Measurements from ENCODE around the gene KRTAP20-3.

Gene KRTAP20-3

DNA sequence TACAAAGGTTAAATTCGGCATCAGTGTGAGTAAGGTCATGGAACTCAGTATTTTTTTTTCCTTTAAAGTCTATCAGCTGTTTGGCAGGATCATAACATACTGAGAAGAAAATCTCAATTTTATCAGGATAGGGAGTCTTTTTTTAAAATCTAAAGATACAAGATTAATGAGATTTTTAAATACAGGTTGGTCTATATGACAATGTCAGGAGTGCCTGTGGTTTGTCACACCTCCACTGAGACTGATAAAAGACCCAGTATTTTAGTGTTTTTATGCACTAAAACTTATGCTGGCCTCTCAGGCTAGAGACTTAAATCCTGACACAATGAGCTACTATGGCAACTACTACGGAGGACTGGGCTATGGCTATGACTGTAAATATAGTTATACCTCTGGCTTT is at the start of gene KRTAP20-3:
TSS of gene KRTAP20-3 (plus strand) at position 301 of the 400 bp plus-strand sequence.
- DNase-seq, result no peak

DNA sequence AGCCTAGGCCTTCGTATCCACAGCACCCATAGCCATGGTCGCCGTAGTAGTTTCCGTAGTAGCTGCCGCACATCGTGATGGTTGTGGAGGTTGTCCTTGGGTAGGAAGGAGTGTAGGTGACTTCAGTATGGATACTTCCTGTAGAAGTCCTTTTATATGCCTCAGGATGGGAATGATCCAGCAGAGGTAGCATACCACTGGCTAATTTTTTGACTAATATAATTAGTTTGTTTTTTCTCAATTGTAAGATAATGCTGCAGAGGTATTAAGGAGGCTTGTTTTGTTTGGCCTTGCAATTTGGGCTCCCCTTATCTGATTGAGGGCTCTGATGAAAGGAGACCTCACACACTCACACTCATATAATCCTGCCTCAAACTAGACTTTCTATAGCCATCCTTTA is 43.9 kb upstream of the KRTAP20-3 start, which contains the start of gene KRTAP6-2:
TSS of gene KRTAP6-2 (minus strand) at position 101 of the 400 bp plus-strand sequence. CDS start at position 73, 28 bp downstream.
- DNase-seq, result no peak

DNA sequence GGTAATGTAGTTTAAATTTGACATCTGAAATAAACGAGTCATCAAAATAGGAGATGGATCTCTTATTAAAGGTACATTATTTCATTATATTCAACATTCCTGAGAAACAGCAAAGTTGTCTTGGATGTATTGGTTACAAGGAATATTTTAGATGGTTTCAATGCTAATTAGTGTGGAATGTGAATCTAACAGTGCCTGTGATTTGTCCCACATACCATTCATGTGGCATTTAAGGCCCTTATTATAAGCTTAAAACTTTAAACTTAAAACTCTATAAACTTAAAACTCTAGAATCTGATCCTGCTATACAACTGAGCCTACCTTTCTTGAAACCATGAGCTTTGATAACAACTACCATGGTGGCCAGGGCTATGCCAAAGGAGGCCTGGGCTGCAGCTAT is 41.9 kb upstream of the KRTAP20-3 start, which contains the start of gene KRTAP22-1:
TSS of gene KRTAP22-1 (plus strand) at position 301 of the 400 bp plus-strand sequence.
- no peak for DNase-seq

DNA sequence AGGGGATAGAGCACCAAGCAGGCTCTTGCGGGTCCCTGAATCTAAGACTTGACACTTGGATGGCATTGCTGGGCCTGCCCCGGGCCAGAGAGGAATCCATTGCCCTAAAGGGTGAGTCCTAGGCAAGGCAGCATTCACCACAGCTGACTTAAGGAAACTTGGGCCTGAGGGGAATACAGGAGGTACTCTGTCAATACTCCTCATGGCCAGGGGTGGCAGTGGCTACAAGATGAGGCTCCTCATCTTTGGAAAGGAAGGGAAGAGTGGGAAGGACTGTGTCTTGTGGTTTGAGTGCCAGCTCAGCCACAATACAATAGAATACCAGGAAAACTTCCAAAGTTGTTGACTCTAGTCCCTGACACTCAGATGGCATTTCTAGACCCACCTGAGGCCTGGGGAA is 36.7 kb upstream of the KRTAP20-3 start:
- DNase-seq, result no peak

DNA sequence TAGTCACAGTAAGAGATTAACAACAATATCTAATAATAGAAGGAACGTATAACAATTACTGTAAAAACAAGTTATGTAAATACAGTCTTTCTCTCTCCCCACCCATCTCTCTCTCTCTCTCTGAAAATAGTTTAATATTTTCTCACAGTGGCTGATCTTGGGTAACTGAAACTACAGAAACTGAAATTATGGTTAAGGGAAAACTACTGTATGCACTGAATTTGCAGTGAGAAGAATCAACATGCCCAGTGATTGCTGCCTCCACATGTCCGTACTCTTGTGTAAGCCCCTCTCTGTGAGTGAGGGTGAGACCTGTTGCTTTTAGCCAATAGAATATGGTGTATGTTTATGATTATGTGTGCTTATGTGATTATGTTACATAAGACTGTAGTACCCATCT is 30.5 kb upstream of the KRTAP20-3 start:
- DNase-seq, result no peak

DNA sequence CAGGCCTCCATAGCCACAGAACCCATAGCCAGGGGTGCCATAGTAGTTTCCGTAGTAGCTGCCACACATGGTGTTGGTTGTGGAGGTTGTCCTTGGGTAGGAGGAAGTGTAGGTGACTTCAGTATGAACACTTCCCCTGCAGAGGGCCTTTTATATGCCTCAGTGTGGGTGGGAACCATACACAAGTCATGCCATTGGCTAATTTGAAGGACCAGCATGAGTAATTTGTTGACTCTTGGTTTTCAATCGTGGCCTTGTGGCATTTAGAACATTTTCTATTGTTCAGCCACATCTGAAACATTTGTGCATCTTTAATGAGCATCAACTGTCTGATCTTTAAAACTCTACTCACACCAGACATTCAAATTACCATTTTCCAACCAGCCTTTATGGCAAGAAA is 28.8 kb upstream of the KRTAP20-3 start, which contains the start of gene KRTAP6-1:
TSS of gene KRTAP6-1 (minus strand) at position 95 of the 400 bp plus-strand sequence. CDS start at position 69, 26 bp downstream.
- no peak for DNase-seq

DNA sequence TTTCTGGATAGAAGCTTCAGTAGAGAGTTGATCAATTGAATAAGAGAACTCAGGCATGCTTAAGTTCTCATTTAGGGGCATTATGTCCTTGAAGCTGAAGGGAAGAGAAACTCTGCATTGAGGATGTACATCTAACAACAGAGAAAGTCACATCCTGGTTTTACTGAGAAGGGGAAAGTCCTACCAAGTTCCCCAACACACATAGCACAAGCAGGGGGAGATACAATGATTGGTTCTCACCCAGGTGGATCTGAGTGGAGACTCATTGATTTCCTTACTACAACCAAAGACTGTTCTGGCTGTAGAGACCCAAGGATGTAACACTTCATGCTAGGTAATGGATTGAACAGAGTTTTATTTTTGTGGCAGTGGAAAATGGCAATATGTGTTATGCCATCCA is 27.5 kb upstream of the KRTAP20-3 start:
- no peak for DNase-seq

DNA sequence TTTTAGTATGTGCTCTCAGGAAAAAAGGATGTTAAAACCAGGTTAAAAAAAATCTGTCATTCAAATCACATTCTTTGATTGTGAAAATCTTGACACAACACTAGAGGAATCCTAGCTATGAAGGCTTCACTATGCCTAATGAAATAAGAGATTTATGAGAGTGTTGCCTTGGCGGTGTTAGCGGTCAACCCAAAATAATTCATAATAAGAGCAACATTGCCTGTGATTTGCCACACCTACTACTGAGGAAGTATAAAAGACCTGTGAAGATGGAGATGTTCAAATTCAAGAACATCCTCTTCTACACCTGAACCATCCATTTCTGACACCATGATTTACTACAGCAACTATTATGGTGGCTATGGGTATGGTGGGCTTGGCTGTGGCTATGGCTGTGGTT is 26.5 kb upstream of the KRTAP20-3 start, which contains the start of gene KRTAP20-1:
TSS of gene KRTAP20-1 (plus strand) at position 301 of the 400 bp plus-strand sequence. CDS start at position 331, 30 bp downstream.
- DNase-seq, result no peak

DNA sequence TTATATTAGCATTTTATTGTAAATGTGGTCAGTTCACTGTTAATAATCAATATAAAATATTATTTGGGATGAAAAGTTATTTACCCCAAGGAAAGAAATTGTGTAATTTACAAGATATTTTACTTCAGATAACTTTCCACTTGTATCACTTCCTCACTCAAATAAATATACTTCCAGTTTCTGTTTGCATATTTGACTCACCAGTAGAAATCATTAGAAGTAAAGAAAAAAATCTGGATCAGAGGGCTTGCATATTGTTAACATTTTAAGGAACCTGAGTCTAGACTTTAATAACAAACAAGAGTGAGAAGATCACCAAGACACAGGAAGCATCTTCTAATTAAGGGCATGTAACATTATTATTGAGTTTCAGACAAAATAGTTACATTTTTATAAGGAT is 22.6 kb upstream of the KRTAP20-3 start:
- no peak for DNase-seq

DNA sequence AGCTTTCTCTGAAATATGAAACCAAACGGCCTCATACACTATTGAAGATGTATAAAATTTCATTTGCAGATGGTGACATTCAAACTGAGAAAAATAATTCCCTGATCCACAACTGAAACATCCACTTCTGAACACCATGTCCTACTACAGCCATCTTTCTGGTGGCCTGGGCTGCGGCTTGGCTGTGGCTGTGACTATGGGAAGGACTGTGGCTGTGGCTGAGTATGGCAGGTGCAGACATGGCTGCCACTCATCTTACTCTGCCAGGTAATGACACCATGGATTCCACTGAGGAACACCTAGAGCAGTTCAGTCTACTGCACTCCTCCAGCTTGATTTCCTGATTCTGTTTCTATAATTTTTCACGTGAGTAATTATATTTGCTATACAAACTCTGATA is 22.1 kb upstream of the KRTAP20-3 start, which contains the start of gene KRTAP20-4:
TSS of gene KRTAP20-4 (plus strand) at position 106 of the 400 bp plus-strand sequence.
- DNase-seq, result no peak

DNA sequence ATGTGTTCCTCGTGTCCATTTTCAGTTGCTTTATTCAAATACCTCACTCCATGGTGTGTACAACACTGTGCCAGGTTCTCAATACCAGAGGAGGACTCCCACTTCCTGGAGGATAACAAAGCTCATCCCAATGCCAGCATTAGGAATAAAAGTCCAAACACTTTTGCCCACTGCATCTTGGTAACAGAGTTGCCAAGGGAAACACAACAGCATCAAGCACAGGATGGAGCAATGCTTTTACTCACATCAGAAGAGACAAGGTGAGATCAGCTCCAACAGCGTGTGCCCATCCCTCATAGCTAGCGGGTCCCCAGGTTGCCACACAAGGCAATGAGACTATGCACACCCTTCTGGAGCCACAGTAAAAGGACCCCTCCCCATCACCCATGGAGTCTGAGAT is 19.3 kb upstream of the KRTAP20-3 start:
- DNase-seq, result no peak

DNA sequence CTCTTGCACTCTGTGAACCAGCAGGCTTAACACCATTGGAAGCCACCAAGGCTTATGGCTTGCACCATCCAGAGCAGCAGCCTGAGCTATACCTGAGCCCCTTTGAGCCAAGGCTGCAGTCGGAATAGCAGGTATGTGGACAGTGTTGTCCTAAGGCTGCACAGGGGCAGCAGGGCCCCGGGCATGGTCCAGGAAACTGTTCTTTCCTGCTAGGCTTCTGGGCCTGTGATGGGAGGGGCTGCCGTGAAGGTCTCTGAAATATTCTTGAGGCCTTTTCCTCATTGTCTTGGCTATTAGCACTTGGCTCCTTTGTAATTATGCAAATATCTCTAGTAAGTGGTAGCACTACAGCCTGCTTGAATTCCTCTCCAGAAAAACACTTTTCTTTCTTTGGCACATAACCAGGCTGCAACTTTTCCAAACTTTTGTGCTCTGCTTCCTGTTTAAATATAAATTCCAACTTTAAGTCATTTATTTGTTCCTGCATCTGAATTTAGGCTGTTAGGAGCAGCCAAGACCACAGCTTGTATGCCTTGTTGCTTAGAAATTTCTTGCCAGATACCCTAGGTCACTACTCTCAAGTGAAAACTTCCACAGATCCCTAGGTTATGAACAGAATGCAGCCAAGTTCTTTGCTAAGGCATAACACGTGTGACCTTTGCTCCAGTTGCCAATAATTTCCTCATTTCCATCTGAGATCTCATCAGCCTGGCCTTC is 17.1 kb upstream of the KRTAP20-3 start:
- DNase-seq, result no peak

DNA sequence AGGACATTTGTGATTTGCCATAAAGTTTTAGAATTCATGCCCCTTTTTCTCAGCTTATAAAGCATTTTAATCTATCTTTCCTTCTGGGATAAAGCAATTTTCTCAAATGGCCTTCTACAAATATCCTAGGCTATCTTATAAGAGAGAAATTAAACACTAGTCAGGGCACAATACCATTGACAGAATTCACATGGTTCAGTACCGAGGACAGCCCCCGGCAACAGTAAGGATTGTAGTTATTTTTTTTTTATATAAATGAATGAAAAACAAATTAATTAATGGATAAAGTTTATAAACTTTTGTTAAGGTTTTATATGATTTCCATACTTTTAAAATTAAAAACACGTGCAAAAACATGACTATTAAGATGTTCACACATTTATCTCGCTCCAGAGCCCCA is 14.6 kb upstream of the KRTAP20-3 start:
- no peak for DNase-seq

DNA sequence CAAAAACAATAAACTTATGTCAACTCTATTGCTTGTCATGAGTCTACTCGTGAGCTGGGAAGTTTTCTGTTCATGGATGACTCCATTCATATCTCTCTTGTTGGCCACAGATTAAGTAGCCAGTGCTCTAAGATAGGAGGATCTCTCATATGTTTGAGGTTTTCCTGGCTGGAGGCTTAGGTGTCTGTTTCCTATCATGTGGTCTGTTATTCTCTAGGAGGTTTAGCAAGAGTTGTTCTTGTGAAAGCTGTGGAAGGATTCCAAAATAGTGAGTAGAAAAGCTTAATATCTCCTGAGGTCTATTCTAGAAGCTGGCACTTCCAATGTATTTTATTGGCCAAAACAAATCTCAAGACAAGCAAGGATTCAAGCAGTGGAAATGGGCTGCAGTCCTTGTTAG is 13.5 kb upstream of the KRTAP20-3 start:
- no peak for DNase-seq

DNA sequence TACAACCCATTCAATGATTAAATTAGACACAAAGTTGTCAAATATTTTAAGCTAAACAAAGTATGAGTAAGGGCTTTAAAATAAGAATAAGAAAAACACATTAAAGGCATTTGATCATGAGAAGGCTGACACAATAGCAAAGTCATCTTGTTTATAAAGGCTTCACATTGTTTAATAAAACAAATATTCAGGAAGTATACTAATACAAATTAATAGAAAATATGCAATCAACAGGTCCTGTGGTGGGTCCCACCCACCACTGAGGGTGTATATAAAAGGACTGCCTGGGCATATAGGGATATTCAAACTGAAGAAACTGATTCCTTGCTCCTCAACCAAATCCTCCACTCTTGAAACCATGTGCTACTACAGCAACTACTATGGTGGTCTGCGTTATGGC is 7.8 kb upstream of the KRTAP20-3 start, which contains the start of gene KRTAP20-2:
TSS of gene KRTAP20-2 (plus strand) at position 301 of the 400 bp plus-strand sequence. CDS start at position 359, 58 bp downstream.
- DNase-seq, result no peak

DNA sequence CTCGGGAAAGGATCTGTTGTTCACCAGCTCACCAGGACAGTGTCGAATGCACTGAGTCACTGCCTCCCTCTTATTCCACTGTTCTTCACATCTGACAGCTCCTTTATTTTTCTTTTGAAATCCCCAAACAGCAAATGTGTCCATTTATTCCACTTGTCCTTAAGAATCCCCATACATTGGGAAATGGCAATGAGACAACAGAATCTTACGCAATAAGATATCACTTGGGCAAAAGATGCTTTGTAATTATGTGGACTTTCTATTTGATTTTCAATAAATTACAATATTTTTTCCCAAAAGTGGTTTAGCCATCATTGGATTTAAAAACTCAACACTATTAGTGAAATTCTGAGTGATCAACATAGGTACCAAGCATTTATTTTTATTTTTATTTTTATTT is 4.0 kb upstream of the KRTAP20-3 start:
- DNase-seq, result no peak

DNA sequence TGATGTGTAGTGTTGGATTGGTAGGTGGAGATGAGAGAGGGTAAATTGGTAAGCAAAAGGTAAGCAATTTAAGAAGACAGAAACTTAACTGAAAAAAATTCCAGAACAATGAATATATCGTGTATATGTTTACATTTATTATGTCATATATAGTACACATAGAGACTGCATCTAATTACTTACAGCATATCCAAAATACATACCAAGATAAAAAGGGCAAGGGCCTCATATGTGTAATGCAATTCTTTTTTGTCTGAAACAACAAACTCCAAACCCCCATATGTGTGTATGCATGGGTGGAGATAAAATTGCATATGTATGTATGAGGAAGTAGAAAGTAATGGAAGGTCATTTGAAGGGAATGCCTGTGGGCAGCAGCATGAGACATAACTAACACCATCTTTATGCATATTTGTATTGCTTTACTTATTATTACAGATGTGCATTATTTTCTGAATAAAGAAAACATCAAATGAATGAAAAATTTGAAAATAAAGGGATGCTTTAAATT is 4.3 kb downstream of the KRTAP20-3 start:
- no peak for DNase-seq

DNA sequence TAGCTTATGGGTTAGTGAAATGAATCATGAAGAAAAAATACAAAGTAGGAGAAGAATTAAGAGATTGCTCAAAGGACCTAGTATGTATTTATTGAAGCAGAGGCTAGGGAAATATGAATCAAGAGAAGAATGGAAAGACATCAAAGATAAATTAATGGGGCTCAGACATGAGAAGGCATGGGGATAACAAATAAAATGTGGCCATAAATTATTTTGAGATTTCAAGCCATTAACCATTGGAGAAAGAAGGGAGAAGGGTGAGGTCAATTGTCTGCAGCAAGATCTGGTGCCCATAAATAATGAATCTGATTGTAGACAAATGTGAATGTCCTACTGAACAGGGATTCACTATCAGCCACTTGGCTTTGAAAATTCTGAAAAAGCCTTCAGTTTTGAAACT is 10.2 kb downstream of the KRTAP20-3 start:
- no peak for DNase-seq

DNA sequence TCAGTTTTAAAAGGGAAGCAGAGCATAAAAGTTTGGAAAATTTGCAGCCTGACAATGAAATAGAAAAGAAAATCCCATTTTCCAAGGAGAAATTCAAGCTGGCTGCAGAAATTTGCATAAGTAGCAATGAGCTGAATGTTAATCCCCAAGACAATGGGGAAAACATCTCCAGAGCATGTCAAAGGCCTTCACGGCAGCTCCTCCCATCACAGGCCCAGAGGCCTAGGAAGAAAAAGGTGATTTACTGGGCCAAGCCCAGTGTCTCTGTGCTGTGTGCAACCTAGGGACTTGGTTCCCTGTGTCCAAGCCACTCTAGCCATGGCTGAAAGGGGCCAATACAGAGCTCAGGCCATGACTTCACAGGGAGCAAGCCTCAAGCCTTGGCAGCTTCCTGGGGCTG is 26.1 kb downstream of the KRTAP20-3 start:
- DNase-seq, result no peak

DNA sequence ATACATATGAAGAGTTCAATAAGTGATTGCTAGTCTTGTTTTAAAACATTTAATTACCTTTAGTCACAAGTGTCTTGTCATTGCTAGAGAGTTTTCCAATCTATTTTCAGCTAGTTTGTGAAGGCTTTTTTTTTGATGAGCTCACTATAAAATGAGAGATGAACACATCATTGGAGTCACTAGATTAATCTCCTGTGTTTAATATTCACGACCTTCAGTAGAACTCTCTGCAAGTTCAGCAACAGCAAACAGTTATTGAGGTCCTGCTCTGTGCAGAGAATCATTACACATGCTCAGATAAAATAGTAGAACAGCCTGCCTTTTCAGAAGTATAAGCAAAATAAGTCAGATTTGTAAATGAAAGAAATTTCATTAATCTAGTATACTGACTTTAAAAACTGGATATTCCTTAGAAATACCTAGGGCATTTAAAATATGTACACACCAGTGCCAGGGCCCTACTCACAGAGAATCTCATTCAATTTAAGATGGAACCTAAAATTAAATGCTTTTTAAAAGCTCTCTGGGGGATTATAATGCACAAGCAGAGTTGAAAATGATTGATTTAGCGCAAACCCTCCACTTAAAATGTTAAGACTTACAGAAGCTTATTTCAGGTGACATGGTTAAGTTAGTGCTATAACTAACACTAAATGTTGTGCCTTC is 30.5 kb downstream of the KRTAP20-3 start:
- DNase-seq, result no peak

DNA sequence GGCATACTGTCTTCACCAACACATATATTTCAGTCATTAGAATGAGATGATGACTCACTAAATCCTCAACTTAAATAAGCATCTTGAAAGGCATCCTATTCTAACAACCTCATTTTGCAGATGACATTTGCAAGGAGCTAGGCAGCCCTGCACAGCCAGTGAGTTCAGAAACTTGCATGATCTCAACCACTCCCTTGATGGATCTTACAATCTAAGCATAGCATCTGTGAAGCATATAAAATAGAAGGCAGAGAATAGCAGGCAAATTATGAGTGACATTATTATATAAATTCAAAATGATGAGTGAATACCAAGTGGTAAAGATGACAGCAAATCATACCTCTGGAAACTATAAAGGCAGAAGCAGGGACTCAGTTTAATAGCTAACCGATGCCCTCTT is 31.6 kb downstream of the KRTAP20-3 start:
- DNase-seq, result no peak

DNA sequence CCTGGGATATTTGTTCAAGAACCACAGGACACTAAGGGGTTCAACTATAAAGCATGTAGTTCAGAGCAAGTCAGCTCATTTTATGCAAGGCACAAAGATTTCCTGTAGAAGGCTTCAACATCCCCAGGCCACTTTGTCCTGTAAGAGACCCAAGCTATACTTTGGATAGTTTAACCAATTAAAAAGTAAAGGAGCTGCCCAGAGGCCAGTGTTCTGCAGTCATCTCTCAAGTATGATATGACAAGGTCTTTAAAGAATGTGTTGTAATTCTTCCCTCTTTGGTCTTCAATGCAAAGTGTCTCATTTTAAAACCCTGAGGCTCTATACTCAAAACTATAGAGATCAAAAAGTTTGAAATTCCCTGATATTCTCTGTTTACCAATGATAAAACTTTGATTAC is 34.1 kb downstream of the KRTAP20-3 start:
- no peak for DNase-seq

DNA sequence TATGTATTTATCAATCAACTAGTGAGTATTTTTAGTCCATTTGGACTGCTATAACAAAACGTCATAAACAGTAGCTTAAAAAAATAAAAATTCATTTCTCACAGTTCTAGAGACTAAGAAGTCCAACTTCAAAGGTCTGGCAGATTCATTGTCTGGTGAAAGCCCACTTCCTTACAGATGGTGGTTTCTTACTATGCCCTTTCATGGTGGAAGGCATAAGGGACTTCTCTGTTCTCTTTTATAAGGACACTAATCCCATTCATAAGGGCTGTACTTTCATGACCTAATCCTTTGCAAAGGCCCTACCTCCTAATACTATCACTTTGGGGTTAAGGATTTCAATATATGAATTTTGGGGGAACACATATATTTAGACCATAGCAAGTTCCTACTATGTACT is 37.9 kb downstream of the KRTAP20-3 start:
- DNase-seq, result no peak

DNA sequence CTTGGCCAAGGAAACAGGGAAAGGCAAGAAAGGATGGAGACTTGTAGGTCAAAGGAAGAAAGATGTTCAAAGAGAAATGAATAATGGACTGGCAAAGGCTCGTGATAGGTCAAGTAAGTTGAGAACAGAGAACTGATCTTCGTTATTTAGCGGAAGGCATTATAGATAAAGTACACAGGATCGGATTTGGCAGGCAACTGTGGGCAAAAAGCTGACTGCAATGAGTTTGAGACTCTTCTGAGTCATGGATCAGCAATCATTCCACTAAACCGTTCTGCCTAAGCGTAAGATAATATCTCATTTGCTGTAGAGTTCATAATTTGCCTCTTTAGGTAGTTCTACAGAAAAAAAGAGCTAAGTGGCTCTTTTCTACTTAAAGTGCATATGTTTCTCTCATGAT is 41.8 kb downstream of the KRTAP20-3 start:
- no peak for DNase-seq

All from SW 1271 (cell line).